ENCODE results near the gene PRDM11. TPM values are rescaled to one million over a fixed set of nuclear protein-coding genes. Genes with fewer than 3 reads are reported as not detected.

PRDM11 gene
- total and polyA plus RNA-seq, 9 donors, result 17.3 to 27.1 (median 21.6) TPM

DNA sequence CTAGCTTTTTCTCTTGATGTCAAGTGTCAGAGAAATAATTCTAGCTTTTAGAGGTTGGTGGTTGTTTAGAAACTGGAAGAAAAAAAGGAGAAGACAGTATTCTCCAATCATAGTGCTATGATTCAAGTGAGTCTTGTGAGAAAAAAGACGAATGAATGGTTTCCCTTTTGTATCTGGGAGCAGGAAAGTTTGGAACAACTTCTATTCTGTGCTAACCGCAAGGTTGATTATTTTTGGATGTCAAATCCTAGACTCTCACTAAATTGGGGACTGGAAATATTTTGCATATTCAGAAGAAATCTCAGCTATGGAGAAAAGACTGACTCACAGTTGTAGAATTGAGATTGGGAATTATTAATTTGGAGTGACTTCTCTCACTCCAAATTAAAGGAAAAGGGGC lies 70.5 kb downstream of the PRDM11 start:
- Histone ChIP-seq H3K27ac (ENCODE audit: low read length) (no peak overlapping the region), H3K36me3 (ENCODE audit: control insufficient read depth, insufficient read depth, low read length) (peaks cover 50% of the 10 kb centered on the region), H3K9me3 (replicated peaks; ENCODE audit: control insufficient read depth, low read depth, low read length) (no peaks in the 10 kb centered on the region), H3K27me3 (ENCODE audit: control insufficient read depth, insufficient read depth, low read length) (no peaks in the 10 kb centered on the region), H3K4me3 (ENCODE audit: low read length) (no peak overlapping the region), H3K4me1 (ENCODE audit: control insufficient read depth, insufficient read depth, low read length) (peaks cover 21% of the 10 kb centered on the region)
- DNase-seq, result peak; percentile 24
- no CpG with 5 or more reads among the region's 2 CpGs for WGBS (ENCODE audit: insufficient coverage)

DNA sequence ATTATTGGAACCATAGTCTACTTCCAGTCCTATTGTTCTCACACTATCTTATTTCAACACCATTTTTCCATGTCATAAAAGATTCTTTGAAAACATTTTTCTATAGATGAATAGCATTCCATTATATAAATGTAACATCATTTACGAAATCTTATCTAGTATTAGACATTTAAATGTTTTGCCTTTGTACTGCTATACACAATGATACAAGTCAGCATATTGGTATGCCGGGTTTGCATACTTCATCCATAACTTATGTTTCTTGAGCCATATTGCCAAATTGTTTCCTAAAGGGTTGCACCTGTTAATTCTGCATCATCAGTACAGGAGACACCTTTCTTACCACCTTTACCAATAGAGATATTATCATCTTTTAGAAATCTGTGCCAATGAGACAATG lies 71.6 kb downstream of the PRDM11 start:
- no peaks in the 10 kb centered on the region for H3K9me3 ChIP-seq (replicated peaks; ENCODE audit: control insufficient read depth, low read depth, low read length)
- peaks cover 51% of the 10 kb centered on the region for H3K36me3 ChIP-seq (ENCODE audit: control insufficient read depth, insufficient read depth, low read length)
- H3K27ac ChIP-seq (ENCODE audit: low read length), result no peak overlapping the region
- peaks cover 20% of the 10 kb centered on the region for H3K4me1 ChIP-seq (ENCODE audit: control insufficient read depth, insufficient read depth, low read length)
- no CpG with 5 or more reads among the region's 2 CpGs for WGBS (ENCODE audit: insufficient coverage)
- H3K4me3 ChIP-seq (ENCODE audit: low read length), result no peak overlapping the region
- no peak for DNase-seq
- H3K27me3 ChIP-seq (ENCODE audit: control insufficient read depth, insufficient read depth, low read length), result no peaks in the 10 kb centered on the region

DNA sequence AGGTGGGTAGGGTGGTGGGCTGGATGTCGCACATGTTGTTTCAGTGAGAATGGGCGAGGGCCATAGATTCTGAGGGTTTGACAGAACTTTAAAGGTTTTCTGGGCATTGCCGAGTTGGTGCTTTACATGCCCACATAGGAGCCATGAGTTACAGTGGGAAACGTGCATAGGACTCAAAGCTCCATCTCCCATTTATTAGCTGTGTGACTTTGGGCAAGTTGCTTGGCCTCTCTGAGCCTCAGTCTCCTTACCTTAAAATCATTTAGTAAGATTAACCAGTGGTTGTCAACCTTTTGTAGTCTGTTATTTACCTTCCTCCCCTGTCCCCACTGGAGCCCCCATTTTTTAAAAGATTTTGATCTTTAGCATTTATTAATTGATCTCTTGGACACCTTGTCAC lies 72.3 kb downstream of the PRDM11 start:
- Histone ChIP-seq H3K36me3 (ENCODE audit: control insufficient read depth, insufficient read depth, low read length) (peaks cover 51% of the 10 kb centered on the region), H3K27ac (ENCODE audit: low read length) (no peak overlapping the region), H3K9me3 (replicated peaks; ENCODE audit: control insufficient read depth, low read depth, low read length) (no peaks in the 10 kb centered on the region), H3K27me3 (ENCODE audit: control insufficient read depth, insufficient read depth, low read length) (no peaks in the 10 kb centered on the region), H3K4me3 (ENCODE audit: low read length) (no peak overlapping the region), H3K4me1 (ENCODE audit: control insufficient read depth, insufficient read depth, low read length) (peaks cover 16% of the 10 kb centered on the region)
- no peak for DNase-seq
- WGBS (ENCODE audit: insufficient coverage), result 100% methylated on average over 2 of the region's 4 CpGs

DNA sequence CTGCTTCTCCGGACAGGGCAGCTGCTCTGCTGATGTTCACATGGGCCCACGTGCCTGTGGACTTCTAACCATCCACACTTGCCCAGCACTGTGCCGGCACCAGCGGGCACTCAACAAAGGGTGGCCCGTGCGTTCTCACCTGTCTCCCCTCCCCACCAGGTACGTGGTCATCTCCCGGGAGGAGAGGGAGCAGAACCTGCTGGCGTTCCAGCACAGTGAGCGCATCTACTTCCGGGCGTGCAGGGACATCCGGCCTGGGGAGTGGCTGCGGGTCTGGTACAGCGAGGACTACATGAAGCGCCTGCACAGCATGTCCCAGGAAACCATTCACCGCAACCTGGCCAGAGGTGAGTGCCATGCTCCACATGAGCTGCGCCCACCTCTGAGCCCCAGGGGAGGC lies 73.0 kb downstream of the PRDM11 start:
- Histone ChIP-seq H3K9me3 (replicated peaks; ENCODE audit: control insufficient read depth, low read depth, low read length) (no peaks in the 10 kb centered on the region), H3K27me3 (ENCODE audit: control insufficient read depth, insufficient read depth, low read length) (no peaks in the 10 kb centered on the region), H3K36me3 (ENCODE audit: control insufficient read depth, insufficient read depth, low read length) (peaks cover 56% of the 10 kb centered on the region), H3K4me3 (ENCODE audit: low read length) (no peak overlapping the region), H3K4me1 (ENCODE audit: control insufficient read depth, insufficient read depth, low read length) (peaks cover 11% of the 10 kb centered on the region), H3K27ac (ENCODE audit: low read length) (no peak overlapping the region)
- no peak for DNase-seq
- WGBS (ENCODE audit: insufficient coverage), result 91% methylated on average over 18 of the region's 18 CpGs

- Histone ChIP-seq H3K36me3 (ENCODE audit: control insufficient read depth, insufficient read depth, low read length) (peaks cover 80% of the 10 kb centered on the region), H3K4me1 (ENCODE audit: control insufficient read depth, insufficient read depth, low read length) (no peaks in the 10 kb centered on the region), H3K4me3 (ENCODE audit: low read length) (no peak overlapping the region), H3K27me3 (ENCODE audit: control insufficient read depth, insufficient read depth, low read length) (no peaks in the 10 kb centered on the region), H3K27ac (ENCODE audit: low read length) (no peak overlapping the region), H3K9me3 (replicated peaks; ENCODE audit: control insufficient read depth, low read depth, low read length) (no peaks in the 10 kb centered on the region)
- DNase-seq, result no peak
- 100% methylated on average over 2 of the region's 5 CpGs for WGBS (ENCODE audit: insufficient coverage)
Measured at GRCh38 chr11:45223496-45223895, 77.1 kb downstream of the PRDM11 start.

GRCh38 chr11:45224766-45225165 lies 78.3 kb downstream of the PRDM11 start:
- WGBS (ENCODE audit: insufficient coverage), result 93% methylated on average over 10 of the region's 11 CpGs
- peaks cover 80% of the 10 kb centered on the region for H3K36me3 ChIP-seq (ENCODE audit: control insufficient read depth, insufficient read depth, low read length)

DNA sequence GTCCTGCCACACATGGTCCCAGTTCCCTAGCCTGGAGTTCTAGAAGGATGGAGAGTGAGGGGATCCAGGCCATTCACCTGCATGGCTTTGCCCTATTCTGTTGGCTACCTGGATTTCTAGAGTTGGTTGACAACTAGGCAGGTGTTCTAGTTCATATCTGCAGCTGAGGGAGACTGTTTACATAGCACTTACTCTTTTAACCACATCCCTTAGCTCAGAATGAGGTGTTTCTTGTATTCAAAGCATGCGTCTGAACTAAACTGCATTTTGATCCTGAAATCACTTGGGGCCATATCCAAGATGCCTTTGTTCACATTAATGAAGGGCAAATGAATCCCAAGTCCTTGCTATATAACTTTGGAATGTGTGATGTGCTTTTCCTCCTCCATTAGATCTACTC lies 78.8 kb downstream of the PRDM11 start:
- Histone ChIP-seq H3K4me3 (ENCODE audit: low read length) (no peak overlapping the region), H3K27ac (ENCODE audit: low read length) (no peak overlapping the region), H3K27me3 (ENCODE audit: control insufficient read depth, insufficient read depth, low read length) (no peaks in the 10 kb centered on the region), H3K36me3 (ENCODE audit: control insufficient read depth, insufficient read depth, low read length) (peaks cover 77% of the 10 kb centered on the region), H3K4me1 (ENCODE audit: control insufficient read depth, insufficient read depth, low read length) (no peaks in the 10 kb centered on the region), H3K9me3 (replicated peaks; ENCODE audit: control insufficient read depth, low read depth, low read length) (no peaks in the 10 kb centered on the region)
- no peak for DNase-seq
- WGBS (ENCODE audit: insufficient coverage), result no CpG with 5 or more reads among the region's 1 CpG

More at GRCh38 chr11:45224766-45225165, 78.3 kb downstream of the PRDM11 start:
- H3K4me3 ChIP-seq (ENCODE audit: low read length), result no peak overlapping the region
- DNase-seq, result no peak
- H3K9me3 ChIP-seq (replicated peaks; ENCODE audit: control insufficient read depth, low read depth, low read length), result no peaks in the 10 kb centered on the region
- no peaks in the 10 kb centered on the region for H3K4me1 ChIP-seq (ENCODE audit: control insufficient read depth, insufficient read depth, low read length)
- H3K27me3 ChIP-seq (ENCODE audit: control insufficient read depth, insufficient read depth, low read length), result no peaks in the 10 kb centered on the region
- H3K27ac ChIP-seq (ENCODE audit: low read length), result no peak overlapping the region

DNA sequence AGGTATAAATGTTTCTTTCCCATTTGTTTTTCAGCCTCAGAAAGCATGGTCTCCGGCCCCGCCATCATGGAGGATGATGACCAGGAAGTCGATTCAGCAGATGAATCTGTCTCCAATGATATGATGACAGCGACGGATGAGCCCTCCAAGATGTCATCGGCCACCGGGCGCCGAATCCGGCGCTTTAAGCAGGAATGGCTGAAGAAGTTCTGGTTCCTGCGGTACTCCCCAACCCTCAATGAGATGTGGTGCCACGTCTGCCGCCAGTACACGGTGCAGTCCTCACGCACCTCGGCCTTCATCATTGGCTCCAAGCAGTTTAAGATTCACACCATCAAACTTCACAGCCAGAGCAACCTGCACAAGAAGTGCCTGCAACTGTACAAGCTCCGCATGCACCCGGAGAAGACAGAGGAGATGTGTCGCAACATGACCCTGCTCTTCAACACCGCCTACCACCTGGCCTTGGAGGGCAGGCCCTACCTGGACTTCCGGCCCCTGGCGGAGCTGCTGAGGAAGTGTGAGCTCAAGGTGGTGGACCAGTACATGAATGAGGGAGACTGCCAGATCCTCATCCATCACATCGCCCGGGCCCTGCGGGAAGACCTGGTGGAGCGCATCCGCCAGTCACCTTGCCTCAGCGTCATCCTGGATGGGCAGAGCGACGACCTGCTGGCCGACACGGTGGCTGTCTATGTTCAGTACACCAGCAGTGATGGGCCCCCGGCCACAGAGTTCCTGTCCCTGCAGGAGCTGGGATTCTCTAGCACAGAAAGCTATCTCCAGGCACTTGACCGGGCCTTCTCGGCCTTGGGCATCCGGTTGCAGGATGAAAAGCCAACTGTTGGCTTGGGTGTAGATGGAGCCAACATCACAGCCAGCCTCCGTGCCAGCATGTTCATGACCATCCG lies 79.8 kb downstream of the PRDM11 start:
- no peak for DNase-seq
- H3K27ac ChIP-seq (ENCODE audit: low read length), result no peak overlapping the region
- no peak overlapping the region for H3K4me3 ChIP-seq (ENCODE audit: low read length)
- H3K9me3 ChIP-seq (replicated peaks; ENCODE audit: control insufficient read depth, low read depth, low read length), result no peaks in the 10 kb centered on the region
- H3K36me3 ChIP-seq (ENCODE audit: control insufficient read depth, insufficient read depth, low read length), result peaks cover 67% of the 10 kb centered on the region
- H3K27me3 ChIP-seq (ENCODE audit: control insufficient read depth, insufficient read depth, low read length), result no peaks in the 10 kb centered on the region
- WGBS (ENCODE audit: insufficient coverage), result 96% methylated on average over 39 of the region's 39 CpGs
- no peaks in the 10 kb centered on the region for H3K4me1 ChIP-seq (ENCODE audit: control insufficient read depth, insufficient read depth, low read length)

DNA sequence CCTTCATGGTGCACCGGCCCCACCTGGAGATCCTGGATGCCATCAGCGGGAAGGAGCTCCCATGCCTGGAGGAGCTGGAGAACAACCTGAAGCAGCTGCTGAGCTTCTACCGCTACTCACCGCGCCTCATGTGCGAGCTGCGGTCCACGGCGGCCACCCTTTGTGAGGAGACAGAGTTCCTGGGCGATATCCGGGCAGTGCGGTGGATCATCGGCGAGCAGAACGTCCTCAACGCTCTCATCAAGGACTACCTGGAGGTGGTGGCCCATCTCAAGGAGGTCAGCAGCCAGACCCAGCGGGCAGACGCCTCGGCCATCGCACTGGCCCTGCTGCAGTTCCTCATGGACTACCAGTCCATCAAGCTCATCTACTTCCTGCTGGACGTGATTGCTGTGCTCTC lies 80.5 kb downstream of the PRDM11 start:
- H3K36me3 ChIP-seq (ENCODE audit: control insufficient read depth, insufficient read depth, low read length), result peaks cover 63% of the 10 kb centered on the region

DNA sequence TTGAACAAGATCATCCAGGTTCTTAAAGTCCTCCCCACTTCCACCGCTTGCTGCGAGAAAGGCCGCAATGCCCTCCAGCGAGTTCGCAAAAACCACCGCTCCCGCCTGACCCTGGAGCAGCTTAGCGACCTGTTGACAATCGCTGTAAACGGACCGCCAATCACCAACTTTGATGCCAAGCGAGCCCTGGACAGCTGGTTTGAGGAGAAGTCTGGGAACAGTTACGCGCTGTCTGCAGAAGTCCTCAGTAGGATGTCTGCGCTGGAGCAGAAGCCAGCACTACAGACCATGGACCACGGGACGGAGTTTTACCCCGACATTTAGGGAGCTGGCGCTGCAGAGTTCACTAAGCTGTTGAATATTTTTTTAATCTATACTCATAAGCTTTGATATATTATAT lies 81.4 kb downstream of the PRDM11 start:
- Histone ChIP-seq H3K27me3 (ENCODE audit: control insufficient read depth, insufficient read depth, low read length) (no peaks in the 10 kb centered on the region), H3K36me3 (ENCODE audit: control insufficient read depth, insufficient read depth, low read length) (peaks cover 56% of the 10 kb centered on the region)
- WGBS (ENCODE audit: insufficient coverage), result 91% methylated on average over 15 of the region's 19 CpGs

More for the DNA sequence above, 80.5 kb downstream of the PRDM11 start:
- Histone ChIP-seq H3K27me3 (ENCODE audit: control insufficient read depth, insufficient read depth, low read length) (no peaks in the 10 kb centered on the region), H3K27ac (ENCODE audit: low read length) (no peak overlapping the region), H3K4me1 (ENCODE audit: control insufficient read depth, insufficient read depth, low read length) (no peaks in the 10 kb centered on the region), H3K9me3 (replicated peaks; ENCODE audit: control insufficient read depth, low read depth, low read length) (no peaks in the 10 kb centered on the region), H3K4me3 (ENCODE audit: low read length) (no peak overlapping the region)
- 98% methylated on average over 21 of the region's 21 CpGs for WGBS (ENCODE audit: insufficient coverage)
- DNase-seq, result no peak

More for the DNA sequence above, 81.4 kb downstream of the PRDM11 start:
- no peak overlapping the region for H3K4me3 ChIP-seq (ENCODE audit: low read length)
- no peaks in the 10 kb centered on the region for H3K9me3 ChIP-seq (replicated peaks; ENCODE audit: control insufficient read depth, low read depth, low read length)
- H3K27ac ChIP-seq (ENCODE audit: low read length), result no peak overlapping the region
- no peaks in the 10 kb centered on the region for H3K4me1 ChIP-seq (ENCODE audit: control insufficient read depth, insufficient read depth, low read length)
- DNase-seq, result no peak
